Liver (tissue), 3 donors: ENCODE data around the gene SLC6A11.

Source experiments
- CTCF ChIP-seq: fragments of 150-350 bp; IDR thresholded peaks from 2 replicates; pipeline ENCODE4 v1.5.1; 2017; ENCODE audit warnings: improper control_type of control experiment, low read depth, low read length; ENCODE audit not compliant: missing input control
- HNF4A ChIP-seq, 2 donors: conservative IDR thresholded peaks; 2 replicates each; pipeline ENCODE4 v1.6.1; 2016; ENCODE audit warnings: antibody characterized with exemption in 2 of 2, mild to moderate bottlenecking in 2 of 2
- JUND ChIP-seq, 2 donors: IDR thresholded peaks; 2 replicates each; pipeline ENCODE4 v1.6.1; 2016; ENCODE audit warnings: antibody characterized with exemption in 2 of 2
- donor health status: healthy.
- donor health status: healthy.

DNA sequence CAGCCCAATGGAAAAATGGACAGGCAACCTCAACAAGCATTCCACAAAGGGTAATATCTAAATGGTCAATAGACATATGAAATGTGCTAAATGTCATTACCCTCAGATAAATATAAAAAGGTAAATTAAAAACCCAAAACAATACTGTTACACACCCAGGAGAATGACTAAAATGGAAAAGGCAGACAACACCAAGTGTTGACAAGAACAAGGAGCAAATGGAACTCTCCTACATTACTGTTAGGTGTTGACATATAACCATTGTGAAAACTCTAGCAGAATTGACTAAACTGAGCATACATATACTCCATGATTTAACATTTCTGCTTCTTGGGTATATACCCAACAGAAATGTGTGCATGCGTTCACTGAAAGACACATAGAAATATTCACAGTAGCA is 25.3 kb upstream of the SLC6A11 start:
- no peak for TF ChIP-seq CTCF
- TF ChIP-seq HNF4A (conservative IDR thresholded peaks at IDR 0.05): no peak
- TF ChIP-seq JUND (IDR thresholded peaks at IDR 0.05): no peak
